LNCAP (cell line): ENCODE measurements around the gene HAGHL.

ENCODE experiments used
- TF ChIP-seq, protein P1 (sequence below): fragments of 450-650 bp; IDR thresholded peaks from 2 replicates; pipeline ENCODE4 v1.5.1; 2017; ENCODE audit warnings: mild to moderate bottlenecking

Gene HAGHL

DNA sequence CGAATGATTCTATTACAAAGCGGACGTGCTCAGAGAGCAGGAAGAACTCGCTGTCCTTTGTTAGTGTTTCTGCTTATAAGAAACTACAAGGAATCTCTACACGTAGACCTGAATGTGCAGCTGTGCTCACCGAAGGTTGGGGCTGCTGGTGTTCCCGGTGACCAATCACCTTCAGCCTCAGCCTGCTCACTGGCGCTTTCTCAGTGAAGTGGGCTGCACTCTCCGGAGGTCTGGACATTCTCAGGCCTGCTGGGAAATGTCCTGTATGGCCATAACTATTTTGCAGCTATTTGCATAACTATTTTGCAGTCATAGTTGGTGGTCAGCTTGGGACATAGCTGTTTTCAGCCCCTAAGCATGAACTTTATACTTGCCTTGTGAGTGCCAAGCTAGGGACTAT, 23.6 kb downstream of the HAGHL start:
- TF ChIP-seq, protein P1, sequence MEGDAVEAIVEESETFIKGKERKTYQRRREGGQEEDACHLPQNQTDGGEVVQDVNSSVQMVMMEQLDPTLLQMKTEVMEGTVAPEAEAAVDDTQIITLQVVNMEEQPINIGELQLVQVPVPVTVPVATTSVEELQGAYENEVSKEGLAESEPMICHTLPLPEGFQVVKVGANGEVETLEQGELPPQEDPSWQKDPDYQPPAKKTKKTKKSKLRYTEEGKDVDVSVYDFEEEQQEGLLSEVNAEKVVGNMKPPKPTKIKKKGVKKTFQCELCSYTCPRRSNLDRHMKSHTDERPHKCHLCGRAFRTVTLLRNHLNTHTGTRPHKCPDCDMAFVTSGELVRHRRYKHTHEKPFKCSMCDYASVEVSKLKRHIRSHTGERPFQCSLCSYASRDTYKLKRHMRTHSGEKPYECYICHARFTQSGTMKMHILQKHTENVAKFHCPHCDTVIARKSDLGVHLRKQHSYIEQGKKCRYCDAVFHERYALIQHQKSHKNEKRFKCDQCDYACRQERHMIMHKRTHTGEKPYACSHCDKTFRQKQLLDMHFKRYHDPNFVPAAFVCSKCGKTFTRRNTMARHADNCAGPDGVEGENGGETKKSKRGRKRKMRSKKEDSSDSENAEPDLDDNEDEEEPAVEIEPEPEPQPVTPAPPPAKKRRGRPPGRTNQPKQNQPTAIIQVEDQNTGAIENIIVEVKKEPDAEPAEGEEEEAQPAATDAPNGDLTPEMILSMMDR, result no peak

DNA sequence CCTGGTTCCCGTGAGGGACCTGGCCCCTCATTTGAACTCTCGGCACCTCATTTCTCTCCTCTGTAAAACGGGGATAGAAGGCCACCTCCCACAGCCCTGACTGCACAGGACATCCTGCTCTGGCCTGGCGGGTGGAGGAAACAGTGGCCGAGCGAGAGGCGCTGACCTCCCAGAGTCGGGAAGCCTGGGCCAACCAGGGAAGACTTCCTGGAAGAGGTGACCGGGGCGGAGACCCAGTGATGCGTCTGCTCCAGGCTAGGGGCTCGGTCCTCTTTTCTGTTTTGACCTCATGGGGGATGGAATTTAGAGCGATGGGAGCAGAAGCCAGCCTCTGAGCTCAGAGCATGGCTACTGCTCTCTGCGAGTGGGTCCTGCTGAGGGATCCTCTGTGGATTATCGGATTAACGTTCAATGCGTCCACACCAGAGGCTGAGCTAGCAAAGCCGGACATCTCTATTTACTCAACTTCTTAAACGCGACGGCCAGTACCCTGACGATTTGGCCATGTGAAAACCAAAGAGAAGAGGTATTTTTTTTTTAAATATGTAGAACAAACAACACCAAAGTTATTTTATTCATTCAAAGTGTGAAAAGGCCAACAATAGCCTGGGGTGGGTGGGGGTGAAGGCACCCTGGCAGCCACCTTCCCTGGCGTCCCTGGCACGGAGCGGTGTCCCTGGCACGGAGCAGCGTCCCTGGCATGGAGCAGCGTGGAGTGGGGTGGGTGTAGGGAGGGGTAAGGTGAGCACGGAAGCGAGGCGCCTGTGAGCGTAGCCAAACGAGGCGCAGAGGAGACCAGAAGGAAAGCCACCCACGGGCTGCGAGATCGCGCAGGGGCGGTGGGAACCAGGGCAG, 24.5 kb downstream of the HAGHL start:
- TF ChIP-seq, protein P1, result no peak

DNA sequence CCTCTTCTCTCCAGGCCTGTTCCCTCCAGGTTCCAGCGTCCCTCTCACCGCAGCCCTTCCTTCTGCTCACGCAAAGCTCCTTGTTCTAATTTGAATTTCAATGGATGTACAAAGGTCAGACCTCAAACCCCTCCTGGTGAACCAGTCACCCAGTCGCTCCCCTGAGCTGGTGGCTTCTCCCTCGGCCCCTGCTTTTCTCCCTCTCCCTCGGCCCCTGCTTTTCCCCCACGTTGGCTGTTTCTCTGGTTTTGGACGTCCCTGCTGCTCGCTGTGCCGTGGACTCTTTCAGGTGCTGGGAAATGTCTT, 25.1 kb downstream of the HAGHL start:
- TF ChIP-seq, protein P1, result no peak

DNA sequence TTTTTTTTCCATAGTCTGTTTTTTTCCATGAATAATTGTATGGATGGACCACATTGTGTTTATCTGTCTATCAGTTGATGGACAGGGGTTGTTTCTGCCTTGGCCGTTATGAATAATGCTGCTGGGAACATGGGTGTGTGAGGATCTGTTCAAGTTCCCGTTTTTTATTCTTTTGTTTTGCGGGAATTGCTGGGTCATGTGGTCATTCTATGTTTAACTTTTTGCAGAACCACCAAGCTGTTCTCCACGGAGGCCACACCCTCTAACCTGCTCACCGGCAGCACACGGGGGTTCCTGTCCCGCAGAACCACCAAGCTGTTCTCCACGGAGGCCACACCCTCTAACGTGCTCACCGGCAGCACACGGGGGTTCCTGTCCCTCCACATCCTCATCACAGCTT, 27.8 kb downstream of the HAGHL start:
- TF ChIP-seq, protein P1, result no peak

DNA sequence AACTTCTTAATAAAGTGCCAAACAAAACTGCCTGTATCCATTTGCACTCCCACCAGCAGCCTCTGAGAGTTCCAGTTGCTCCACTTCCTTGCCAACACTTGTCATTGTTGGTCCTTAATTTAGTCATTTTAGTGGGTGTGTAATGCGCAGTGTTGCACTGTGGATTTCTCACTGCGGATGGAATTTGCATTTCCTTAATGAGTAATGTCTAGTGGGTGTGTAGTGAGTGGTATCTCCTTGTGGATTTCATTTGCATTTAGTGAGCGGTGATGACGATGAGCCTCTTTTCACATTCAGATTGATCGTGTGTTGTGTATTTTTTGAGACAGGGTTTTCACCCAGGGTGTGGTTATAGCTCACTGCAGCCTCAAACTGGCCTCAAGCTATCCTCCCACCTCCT, 29.5 kb downstream of the HAGHL start:
- TF ChIP-seq, protein P1, result no peak

DNA sequence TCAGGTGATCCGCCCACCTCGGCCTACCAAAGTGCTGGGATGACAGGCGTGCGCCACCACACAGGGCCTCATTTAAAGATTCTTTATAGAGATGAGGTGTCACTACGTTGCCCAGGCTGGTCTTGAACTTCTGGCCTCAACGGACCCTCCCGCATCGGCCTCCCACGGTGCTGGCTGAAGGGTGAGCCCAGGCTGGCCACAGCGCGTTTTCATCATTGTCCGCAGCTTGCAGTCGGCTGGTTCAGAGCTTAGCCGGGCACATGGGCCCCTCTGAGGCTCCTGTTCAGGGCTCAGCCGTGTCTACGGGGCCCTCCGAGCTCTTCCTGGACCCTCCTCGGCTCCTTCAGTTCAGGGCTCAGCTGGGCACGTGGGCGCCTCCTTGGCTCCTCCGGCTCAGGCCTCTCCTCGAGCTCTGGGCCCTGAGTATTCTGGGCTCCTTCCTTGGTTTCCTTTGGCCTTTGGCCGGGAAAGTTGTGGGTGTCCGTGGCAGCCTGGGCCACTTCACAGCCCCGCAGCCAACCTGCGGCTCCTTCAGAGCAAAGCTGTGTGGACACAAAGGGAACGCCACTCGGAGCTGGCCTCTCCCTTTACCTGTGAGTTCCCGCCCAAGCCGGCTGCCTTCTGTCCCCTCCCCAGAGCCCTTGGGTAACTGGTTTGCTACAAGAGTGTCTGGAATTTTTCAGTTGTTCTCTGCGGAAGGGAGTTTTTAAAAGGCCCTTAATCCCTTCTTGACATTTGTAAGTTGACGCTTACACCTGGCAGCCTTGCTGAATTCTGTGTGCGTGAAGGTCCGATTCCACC, 32.4 kb downstream of the HAGHL start:
- TF ChIP-seq, protein P1, result no peak

DNA sequence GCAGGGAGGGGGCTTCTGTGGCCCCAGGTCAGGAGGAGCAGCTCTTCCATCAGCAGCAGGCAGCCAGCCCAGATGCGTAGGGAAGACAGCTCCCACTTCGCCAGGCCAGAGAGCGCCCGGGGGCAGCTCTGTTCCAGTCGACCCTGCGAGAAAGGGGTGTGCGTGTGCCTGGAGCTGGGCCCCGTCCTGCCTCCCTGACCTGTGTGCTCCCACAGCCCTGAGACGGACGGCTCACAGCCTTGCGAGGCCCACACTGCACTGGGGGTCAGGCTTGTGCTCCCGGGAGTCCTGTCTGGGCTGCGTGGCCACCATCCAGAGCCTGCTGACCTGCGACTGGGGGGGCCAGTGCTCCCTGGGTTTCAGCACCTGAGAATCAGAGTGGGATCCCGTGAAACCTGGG, 33.2 kb downstream of the HAGHL start:
- TF ChIP-seq, protein P1, result no peak
